Hair follicle dermal papilla cell (primary cell): ENCODE results near the gene ATP6V0A4. TPM values are rescaled to one million over a fixed set of nuclear protein-coding genes. Genes with fewer than 3 reads are reported as not detected.

Experiments
- total RNA-seq: library from RNA; depleted of rRNA; stranded (reverse); fragments of >200 nt; gene quantifications from 2 replicates; pipeline ENCODE4 v1.2.3, GENCODE V29; 2012

ATP6V0A4 gene
- not detected in 2 replicates for total RNA-seq

GRCh38 chr7:138797715-138798320 is at the start of gene ATP6V0A4, which contains the start of gene TMEM213:
Gene ATP6V0A4, minus strand, starts transcription at chr7:138798196. Its CDS starts 26,949 bp downstream, at chr7:138771247.
Gene TMEM213, plus strand, starts transcription at chr7:138797994. Its CDS starts 111 bp downstream, at chr7:138798105.

GRCh38 chr7:138700857-138701536 is 97.0 kb downstream of the ATP6V0A4 start, which contains the start of gene SVOPL:
Gene SVOPL, minus strand, starts transcription at chr7:138701362. Its CDS starts 22,317 bp downstream, at chr7:138679045.

Other genes starting within 250 kb of the ATP6V0A4 start
- not detected in 2 replicates for gene SVOPL, start 96.8 kb downstream of the ATP6V0A4 start, total RNA-seq
- not detected in 2 replicates for gene TMEM213, start 202 bp downstream of the ATP6V0A4 start, total RNA-seq
- gene KIAA1549, start 183.2 kb upstream of the ATP6V0A4 start, total RNA-seq, result 3.0 and 3.6 TPM in 2 replicates
- 20.3 and 27.1 TPM in 2 replicates for gene ZC3HAV1L, start 237.8 kb upstream of the ATP6V0A4 start, total RNA-seq